KBM-7 (cell line): ENCODE results near the gene ZSWIM7.

Source experiments
- DNase-seq: peaks from one replicate; pipeline ENCODE4 v3.0.0-alpha.2; 2015
- in situ Hi-C: fragments of 300-500 bp; cut with MboI; formaldehyde crosslinking; loops from 2 replicates; pipeline ENCODE4 v1.14.3; 2020; ENCODE audit warnings: low sequenced_read_pairs, low pct_unique_long_range_greater_than_20kb, mixed read lengths

ZSWIM7 gene, protein sequence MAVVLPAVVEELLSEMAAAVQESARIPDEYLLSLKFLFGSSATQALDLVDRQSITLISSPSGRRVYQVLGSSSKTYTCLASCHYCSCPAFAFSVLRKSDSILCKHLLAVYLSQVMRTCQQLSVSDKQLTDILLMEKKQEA

DNA sequence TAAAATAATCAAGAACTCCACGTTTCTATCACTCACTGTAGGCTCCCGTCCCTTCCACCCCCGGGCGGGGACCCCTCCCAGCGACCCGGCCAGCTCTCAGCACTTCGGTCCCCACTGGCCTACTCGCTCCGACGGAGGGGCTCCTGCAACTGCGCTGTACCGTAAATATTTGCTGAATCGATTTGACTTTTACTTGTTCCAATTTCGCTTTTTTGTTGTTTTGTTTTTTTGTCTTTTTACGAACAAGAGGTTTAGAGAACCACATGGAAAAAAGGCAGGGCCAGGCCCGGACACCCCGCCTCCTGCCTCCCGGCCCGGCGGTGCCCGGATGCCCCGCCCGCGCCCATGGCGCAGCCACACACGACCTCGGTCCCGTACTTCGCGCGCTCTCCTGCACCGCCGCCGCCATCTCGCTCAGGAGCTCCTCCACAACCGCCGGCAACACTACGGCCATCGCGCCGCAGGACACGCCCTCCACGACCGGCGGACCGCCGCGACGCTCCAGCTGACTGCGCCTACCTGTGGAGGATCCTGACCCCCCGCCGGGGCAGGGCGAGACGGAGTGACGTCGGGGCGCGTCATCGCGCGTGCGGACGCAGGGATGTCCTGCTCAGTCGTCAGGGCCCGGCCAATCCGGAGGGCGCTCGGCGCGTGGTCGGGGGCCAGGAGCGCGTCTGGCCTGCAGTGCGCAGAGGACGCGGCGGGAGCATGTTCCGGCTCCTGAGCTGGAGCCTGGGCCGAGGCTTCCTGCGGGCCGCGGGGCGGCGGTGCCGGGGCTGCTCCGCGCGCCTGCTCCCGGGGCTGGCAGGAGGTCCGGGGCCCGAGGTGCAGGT, at the start of gene ZSWIM7, which contains the start of gene TTC19:
Gene ZSWIM7 (minus strand): TSS at position 564 of the 833 bp plus-strand sequence. CDS start 110 bp downstream, at position 454.
Gene TTC19 (plus strand): TSS at position 684 of the 833 bp plus-strand sequence. CDS start 25 bp downstream, at position 709.
- DNase-seq = peak; percentile 95
- in situ Hi-C loops = no loop called here

DNA sequence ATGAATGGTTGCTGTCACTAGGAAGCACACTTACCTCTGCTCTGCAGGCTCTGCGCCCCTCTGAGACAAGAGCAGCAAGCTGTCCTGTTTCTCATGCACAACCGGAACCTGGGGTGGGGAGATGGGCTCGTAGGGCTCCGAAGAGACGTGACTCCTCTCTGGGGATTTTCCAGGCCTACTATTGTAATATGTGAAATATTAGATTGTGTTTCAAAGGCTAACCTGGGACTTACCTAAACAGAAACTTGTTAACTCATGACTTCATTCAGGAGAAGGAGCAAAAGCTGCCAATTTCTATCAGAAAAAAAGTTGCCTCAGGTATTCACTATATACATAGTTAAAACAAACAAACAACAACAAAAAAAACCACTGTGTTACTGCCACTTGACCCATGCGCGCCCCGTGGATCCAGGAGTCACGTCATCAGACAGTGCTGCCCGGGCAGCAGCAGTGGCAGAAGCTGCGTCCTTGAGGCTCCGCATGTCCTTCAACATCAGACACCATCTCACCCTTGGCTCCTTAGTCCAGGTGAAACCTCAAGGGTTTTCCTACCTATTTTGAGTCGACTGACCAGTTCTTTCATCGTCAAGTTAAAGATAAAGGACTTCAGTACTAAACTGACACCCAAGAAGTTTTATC, 49.4 kb upstream of the ZSWIM7 start:
- in situ Hi-C loops = no loop called here

DNA sequence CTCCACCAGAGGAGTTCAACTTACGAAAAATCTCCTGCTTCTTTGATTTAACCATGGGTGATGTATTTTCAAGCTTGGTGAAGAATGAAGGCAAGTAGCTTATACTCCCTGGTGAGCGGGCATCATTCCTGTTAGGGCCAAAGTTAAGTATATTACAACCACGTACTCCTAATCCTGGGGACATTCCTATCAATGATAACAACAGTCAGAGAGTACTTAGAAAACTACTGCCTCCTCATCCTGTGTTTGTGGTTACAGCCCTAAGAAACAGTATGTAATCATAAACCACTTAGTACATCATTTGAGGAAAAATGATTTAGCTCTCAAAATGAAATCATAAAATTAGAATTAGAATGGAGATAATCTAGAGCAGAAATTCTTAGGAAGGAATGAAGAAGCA, 47.5 kb upstream of the ZSWIM7 start:
- DNase-seq = no peak
- in situ Hi-C loops = no loop called here

More for the DNA sequence above, 49.4 kb upstream of the ZSWIM7 start:
- no peak for DNase-seq

DNA sequence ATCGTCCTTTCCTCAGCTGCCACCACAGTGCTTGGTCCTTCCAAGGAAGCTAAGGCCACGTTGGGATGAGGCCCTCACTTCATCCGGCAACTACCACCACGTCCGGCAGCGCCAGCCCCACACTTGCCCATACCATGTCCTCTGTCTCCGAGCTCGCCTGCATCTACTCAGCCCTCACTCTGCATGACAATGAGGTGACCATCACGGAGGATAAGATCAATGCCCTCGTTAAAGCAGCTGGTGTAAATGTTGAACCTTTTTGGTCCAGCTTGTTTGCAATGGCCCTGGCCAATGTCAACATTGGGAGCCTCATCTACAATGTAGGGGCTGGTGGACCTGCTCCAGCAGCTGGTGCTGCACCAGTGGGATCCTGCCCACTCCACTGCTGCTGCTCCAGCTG, 45.0 kb upstream of the ZSWIM7 start:
- in situ Hi-C loops = no loop called here
- DNase-seq = no peak

DNA sequence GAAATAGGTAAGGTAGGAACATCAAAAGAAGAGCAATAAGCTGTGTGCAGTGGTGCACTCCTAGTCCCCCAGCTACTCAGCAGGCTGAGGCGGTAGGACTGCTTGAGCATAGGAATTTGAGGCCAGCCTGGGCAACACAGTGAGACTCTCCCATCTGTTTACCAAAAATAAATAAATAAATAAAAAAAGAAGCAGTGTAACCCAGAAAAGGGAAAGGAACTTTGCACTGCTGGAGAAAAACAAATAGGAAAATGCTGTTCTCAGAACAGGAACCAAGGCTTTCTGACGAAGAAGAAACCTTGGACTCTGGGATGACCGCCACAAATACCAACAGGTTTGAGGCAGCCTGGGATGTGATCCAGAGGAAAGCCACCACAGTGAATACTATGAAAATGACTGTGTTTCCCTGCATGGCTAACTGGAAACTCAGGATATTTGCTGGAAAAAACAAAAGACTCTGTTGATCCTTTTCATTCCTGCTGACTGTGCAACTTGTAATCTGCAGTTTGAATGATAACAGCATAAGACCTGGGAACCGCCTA, 41.3 kb upstream of the ZSWIM7 start:
- DNase-seq = no peak
- in situ Hi-C loops = no loop called here

DNA sequence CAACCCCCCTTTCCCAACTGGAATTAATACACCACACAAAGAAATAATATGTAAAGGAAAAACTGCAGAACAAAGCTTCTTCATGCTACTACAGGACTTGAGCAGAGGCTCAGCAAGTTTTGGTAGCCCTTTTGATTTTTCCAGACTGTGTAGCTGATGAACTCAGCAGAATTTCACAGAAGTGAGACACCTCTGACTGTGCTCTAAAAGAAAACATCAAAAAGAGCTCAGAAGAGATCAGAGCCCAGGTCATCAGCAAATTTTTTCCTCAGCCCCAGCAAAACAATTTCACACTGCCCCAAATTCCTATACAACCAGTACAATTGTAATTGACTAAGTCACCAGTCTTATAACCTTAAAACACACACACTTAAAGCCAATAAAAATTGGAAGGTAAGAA, 38.1 kb upstream of the ZSWIM7 start:
- no peak for DNase-seq
- in situ Hi-C loops = no loop called here

DNA sequence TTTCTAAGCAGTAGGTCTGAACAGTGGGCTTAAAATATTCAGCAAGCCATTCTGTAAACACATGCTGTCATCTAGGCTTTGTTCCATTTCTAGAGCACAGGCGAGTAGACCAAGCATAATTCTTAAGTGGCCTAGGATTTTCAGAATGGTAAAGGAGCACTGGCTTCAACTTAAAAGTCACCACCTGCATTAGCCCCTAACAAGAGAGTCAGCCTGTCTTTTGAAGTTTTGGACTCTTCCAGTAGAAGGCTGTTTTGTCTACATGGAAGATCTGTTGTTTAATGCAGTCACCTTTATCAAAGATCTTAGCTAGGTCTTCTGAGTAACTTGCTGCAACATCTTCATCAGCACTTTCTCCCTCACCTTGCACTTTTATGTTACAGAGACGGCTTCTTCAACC, 36.8 kb upstream of the ZSWIM7 start:
- no peak for DNase-seq
- in situ Hi-C loops = no loop called here

DNA sequence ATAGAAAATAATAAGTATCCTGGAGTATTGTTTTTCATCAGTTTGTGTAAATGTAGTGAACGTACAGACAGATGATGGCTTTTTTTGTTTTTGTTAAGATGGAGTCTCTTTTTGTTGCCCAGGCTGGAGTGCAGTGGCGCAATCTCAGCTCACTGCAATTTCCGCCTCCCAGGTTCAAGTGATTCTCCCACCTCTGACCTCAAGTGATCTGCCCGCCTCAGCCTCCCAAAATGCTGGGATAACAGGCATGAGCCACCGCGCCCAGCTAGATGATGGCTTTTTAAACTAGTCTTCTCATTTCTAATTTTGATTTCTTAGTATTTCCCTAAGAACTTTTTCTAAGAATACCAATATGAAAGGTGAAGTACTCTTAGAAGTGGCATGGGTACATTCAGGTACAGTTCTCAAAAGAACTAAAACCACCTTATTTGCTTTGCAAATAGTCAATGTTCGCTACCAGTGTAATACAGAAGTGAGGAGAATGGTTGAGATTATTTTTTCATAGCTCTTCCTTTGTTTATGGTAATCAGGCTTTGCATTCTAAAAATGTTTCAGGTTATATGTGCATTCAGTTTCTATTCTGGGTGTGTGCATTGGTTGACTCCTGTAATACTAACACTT, 34.3 kb upstream of the ZSWIM7 start:
- in situ Hi-C loops = no loop called here
- DNase-seq = no peak

DNA sequence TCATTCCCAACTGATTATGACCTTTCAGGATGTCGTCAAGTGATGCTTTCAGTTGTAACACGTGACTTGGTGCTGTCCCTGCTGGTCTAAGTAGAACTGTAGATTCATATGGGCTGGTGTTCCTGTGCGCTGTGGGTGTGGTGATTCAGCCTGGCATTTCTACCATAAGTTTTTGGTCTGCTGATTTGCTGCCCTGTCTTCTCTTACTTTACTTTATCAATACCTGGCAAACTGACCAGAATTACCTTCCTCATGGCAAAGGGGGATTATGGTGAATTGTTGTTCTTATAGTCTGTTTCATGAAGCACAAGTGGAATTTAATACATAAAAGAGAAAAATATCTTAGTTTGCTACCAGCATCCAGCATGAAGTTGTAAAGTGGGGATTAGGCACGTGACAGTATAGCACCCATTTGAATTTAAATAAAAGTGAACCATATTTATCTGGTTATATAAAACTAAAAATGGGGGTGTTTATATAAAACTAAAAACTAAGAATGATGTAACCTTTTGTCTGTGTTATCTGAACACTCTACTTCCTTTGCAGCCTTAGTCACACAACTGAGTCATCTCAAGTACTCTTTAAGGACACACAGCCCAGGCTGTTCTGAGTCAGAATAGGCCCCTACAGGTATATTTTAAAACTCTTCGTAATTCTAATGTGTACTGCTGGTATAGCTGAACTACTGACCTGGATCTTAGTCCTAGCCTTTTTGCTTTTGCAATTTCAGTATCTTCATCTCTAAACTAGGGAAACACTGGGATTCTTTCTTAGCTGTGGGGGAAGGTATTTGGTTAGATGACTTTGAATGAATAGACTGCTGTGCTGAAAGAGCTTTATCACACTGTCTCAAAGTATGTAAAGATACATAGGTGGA, 28.4 kb upstream of the ZSWIM7 start:
- DNase-seq = no peak
- in situ Hi-C loops = no loop called here

DNA sequence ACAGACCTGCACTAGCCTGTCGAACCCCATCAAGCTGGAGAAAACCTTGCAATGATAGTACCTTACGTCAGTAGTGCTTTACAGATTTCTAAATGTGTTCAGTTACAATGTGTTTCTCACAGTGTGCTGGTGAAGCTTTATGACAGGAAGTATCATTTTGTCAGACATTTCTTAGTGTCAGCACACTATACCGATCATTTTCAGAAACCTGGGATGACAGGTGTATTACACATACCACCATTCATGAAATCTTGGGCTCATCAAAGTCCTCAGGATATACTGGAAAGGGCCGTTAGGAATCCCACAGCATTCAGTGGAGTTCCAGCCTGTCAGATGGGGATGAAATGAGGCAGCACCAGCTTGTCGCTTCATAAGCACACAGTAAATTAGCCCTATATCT, 27.4 kb upstream of the ZSWIM7 start:
- in situ Hi-C loops = no loop called here
- DNase-seq = no peak

DNA sequence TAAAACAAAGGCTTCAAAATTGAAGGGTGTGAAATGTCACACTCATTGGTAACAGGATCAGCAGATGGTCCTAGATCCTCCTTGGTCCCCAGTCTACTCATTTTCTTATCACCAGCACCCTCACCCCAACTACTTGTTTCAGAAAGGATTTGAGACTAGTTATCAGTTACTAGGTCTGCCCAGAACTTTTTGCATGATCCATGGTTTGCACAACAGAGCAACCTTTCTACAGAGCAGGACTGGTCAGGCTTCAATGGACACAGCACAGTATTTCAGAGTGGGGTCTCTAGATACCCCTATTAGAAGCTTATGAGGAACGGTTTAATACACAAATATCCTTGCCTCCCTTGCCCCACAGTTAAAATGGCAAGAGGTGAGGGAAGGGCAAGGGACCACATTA, 25.7 kb upstream of the ZSWIM7 start:
- DNase-seq = no peak
- in situ Hi-C loops = no loop called here

DNA sequence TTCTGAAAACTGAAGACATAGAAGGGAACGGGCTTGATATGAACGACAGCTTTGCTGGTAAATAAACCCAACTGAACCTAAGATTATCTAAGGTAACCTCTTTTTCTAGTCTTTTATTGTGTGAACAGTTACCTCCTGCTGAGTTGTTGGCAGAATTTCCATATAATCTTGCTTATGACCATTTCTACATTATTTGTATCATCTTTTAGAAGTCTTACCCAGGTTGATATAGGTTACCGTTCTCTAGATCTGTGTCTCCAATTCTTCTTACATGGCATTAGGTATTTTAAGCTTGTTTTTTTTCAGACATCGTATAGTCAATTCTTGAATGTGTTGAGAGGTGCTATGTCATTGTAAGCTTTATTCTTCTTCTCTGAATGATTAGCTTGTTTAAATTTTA, 24.4 kb upstream of the ZSWIM7 start:
- no peak for DNase-seq
- in situ Hi-C loops = no loop called here

DNA sequence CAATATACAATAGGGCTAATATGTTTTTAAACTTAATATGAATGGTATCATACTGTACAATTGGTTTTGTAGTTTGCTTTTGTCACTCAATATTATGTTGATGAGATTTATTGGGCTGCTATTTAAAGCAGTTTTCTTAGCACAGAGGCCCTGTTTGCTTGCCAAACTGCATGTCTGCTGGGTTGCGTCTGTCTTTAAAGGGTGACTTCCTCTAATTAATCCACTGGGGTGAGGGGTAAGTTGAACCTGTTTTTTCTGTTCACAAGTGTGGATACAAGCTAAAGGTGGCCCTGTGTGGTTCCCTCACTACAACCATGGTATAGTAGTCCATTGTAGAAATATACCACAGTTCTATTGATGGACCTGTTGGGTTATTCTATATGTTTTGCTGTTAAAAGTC, 19.8 kb upstream of the ZSWIM7 start:
- no peak for DNase-seq
- in situ Hi-C loops = no loop called here

DNA sequence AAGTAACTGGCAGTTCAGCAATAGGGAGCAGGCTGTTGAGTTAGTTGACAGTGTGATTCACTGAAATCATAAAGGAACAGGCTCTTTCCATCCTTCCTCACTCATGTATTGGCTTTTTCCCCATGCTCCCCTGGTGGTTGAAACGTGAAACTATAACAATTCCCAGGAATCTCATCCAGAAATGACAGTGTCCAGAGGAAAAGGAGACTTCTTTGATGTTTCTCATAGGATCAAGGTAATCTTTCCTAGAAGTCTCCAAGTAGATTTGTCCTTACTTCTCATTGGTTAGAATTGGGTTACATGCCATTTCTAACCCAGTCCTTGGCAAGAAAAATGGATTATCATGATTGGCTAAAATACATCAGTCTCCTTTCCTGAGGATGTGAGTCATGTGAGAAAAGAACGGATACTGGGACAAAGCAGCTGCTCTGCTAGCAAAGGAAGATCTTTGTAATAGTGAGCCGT, 14.5 kb upstream of the ZSWIM7 start:
- in situ Hi-C loops = no loop called here
- DNase-seq = no peak

DNA sequence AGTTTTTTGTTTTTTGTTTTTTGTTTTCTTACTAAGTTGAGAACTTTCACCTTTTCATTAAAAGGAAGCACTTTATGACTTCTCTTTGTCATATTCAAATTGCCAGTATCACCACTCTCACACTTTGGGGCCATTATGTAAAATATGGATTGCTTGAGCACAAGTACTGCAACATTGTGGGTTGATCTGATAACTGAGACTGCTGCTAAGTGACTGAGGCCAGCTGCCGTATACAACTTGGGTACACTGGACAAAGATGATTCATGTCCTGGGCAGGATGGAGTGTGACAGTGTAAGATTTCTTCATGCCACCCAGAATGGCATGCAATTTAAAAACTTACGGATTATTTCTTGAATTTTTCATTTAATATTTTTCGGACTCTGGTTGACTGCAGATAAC, 7.9 kb upstream of the ZSWIM7 start:
- no peak for DNase-seq
- in situ Hi-C loops = no loop called here

DNA sequence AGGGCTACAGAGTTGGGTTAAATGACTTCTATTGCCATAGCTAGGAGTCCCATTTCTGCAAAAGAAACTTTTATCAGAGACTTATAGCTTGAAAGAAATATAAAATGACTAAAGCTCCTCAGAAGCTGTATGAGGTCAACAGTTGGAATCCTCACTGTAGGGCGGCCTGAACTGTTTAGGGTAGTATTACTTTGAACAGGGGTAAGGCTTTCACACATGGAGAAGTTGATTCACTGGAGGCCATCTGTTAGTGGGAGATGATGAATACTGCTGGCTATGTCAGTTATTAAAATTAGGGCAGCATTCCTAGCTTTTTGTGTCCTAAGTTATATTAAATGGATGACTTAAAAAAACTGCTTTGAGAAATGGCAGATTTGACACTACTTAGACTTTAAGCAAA, 6.1 kb upstream of the ZSWIM7 start:
- DNase-seq = no peak
- in situ Hi-C loops = no loop called here

DNA sequence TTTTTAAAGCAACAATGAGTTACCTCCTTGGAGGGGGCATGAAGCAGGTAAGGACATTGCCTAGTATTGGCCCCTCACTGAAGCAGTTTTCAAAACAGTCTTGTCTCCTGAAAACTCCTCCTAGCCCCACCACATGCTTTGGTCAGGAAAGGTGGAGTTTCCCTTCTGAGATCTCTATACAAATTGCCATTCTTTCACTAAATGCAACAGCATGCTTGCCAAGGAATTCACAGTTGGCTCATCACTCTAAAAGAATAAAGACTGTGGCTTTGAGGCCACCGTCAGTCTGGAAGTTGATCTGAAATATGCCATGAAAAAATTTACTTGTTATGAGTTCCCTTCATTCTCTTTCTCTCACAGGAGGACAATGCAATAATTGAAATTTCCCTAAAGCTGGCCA, 4.3 kb upstream of the ZSWIM7 start:
- in situ Hi-C loops = no loop called here
- no peak for DNase-seq

DNA sequence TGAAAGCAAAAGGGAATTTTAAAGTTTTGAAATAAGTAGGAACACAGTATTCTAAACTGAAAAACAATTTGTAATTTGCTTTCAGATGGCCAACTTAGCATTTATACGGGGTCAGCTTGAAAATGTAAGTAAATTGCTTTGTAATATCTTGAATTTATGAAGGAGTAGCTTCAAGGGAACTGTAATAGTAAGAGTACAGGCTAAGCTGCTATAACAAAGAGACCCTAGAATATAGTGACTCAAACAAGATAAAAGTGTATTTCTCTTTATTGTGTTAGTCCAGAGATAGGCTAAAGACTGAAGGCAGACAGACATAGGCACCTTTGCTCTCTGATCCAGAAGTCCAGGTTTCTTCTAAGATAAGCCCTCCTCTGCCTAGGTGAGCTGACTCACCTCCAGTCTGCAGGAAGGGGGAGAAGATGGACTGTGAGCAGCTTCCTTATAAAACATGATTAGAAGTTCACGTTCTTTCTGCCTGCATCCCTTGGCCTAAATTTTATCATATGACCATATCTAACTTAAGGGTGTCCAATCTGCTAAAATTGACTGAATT, 3.3 kb upstream of the ZSWIM7 start:
- in situ Hi-C loops = no loop called here
- DNase-seq = no peak
